ENCODE measurements around the gene DENND6B.

DENND6B gene

GRCh38 chr22:50302041-50302541, 24.7 kb downstream of the DENND6B start:
- DNase-seq, result no peak

DNA sequence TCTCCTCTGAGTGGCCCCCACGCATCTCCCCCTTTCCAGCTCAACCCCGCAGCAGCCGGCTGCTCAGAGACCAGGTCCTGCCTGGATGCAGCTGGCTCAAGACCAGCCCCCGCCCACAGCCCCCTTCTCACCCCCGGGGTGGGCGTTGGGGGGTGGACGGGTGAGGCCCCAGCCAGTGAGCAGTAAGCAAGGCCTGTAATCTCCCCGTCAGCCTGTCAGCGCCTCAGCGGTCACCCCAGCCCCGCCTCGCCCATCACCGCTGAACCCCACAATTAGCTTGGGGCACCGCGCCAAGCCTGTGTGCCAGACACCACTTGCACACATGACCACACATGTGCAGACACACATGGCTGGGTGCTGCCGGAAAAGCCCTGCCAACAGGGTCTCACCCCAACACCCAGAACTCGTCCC, 25.2 kb downstream of the DENND6B start:
- DNase-seq, result no peak

- no peak for DNase-seq
Measured at GRCh38 chr22:50300620-50301257, 26.1 kb downstream of the DENND6B start.

DNA sequence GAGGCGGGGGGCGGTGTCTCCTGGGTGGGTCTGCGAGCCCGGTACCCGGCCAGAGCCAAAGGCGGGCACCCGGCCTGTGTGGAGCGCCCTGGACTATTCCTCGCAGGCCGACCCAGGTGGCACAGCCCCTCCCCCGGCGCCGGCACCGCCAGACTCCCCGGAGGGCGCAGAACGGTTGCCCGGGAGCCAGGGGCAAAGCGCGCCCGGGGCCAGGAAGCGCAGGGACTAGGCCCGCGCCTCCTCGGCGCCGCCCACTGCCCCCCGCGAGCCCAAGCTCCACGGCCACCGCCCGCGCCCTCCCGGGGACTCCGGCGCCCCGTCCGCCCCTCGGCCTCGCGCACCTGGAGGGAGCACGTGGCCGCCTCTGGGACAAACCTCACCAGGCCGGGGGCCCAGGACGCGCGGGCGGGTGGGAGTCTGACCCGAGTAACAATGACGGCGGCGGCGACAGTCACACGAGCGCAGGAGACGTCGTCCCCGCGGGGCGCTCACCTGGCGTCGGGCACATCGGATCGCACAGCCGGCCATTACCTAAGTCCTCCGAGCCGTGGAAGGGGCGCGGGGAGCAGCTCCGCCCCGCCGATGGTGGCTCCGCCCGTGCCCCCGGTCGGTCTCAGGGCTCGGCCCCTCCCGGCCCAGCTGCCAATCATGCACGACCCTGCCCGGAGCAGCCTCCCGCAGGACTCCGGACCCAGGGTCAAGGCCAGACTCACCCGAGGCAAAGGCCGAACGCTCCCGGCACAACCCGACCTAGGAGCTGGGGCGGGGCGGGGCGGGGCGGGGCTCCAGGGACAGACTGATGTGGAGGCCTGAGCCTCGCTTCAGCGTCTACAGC, 26.8 kb downstream of the DENND6B start:
- no peak for DNase-seq

GRCh38 chr22:50298937-50299784, 27.7 kb downstream of the DENND6B start:
- DNase-seq, result no peak

DNA sequence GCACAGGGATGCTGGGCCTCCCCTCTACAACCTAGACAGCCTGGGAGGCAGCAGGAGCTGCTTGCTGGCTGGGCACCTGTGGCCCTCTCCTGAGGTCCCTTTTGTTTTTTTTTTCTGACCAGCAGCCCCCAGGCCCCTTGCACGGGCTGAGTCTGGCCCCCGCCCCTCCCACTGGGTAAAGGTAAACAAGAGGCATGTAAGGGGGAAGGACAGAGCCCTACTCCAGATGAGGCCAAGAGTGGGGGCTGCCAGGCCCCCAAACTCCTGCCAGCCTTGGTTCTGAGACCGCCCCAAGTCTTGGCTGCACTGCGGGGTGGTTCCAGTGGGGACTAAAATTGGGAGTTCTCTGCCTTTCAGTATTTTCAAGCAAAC, 28.6 kb downstream of the DENND6B start:
- DNase-seq, result no peak

GRCh38 chr22:50297510-50298265, 29.1 kb downstream of the DENND6B start:
- DNase-seq, result no peak

GRCh38 chr22:50296658-50297490, 29.9 kb downstream of the DENND6B start:
- no peak for DNase-seq

GRCh38 chr22:50294319-50294656, 32.5 kb downstream of the DENND6B start:
- DNase-seq, result no peak

DNA sequence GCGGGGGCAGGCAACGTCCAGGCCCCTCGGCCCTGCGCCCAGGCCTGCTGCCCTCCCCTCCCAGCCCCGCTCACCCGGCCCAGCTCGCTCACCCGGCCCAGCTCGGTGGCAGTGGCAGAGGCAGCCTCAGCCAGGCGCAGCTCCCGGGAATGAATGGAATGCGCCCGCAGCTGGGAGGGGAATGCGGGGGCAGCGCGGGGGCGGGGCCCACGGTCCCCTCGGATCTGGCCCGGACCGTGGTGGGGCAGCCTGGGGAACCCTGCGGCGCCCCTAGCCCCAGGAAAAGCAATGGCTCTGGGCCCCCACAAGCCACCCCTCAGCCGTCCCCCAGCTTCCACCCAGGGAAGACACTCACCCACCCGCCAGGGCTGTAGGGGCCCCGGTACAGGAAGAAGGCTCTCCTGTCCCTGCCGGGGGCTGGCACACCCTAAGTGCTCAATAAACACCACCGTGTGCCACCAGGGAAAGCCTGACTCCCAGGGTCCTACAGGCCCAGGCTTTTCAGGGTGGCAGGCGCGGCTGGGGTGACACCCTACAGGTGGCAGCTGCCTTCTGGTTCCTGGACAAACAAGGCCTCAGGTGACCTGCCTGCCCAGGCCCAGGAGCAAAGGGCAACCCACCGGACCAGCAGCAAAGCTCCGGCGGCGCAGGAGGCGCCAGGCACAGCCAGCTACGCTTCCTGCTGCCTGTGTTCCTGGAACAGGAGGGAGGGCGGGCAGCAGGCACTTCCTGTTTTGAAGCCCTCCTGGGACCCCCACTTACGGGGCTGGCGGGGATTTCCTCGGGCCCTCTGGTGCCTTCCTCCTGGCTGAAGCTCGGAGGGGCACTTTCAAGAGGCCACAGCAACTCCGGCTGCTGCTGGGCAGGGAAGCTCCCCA, 33.1 kb downstream of the DENND6B start:
- DNase-seq, result no peak

DNA sequence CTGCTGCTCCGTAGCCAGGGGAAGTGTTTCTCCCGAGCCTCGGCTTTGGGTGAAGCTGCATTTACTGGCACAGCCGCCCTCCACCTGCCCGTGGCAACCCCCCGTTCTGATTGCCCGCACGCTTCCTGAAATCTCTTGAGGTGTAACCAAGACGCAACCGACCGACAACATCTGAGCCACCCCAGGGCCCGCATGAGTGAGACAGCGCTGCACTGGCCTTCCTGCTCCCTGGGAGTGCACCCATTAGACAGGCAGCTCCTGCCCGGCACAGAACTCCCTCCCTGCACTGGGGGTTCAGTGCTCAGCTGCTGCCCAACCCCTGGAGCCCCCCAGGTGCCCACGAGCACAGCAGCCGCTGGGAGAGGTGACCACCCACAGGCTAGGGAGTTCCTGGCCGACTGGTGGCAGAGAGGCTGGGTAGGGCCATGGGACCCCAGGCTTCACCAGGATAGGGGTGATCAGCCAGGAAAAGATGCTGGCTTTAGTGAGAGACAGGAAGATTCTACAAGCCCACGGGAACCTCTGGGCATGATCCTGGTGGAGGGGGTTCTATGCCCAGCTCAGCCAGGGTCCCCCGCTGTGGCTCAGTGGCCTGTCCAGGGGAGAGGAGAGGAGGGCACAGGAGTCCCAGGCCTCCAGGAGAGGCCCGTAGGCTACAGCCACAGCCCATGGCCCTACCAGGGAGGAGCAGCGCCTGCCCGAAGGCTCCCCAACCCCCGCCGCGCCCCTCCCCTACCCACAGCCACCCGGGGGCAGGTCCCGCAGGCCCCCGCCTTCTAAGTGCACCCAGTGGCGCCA, 34.0 kb downstream of the DENND6B start:
- DNase-seq, result no peak

DNA sequence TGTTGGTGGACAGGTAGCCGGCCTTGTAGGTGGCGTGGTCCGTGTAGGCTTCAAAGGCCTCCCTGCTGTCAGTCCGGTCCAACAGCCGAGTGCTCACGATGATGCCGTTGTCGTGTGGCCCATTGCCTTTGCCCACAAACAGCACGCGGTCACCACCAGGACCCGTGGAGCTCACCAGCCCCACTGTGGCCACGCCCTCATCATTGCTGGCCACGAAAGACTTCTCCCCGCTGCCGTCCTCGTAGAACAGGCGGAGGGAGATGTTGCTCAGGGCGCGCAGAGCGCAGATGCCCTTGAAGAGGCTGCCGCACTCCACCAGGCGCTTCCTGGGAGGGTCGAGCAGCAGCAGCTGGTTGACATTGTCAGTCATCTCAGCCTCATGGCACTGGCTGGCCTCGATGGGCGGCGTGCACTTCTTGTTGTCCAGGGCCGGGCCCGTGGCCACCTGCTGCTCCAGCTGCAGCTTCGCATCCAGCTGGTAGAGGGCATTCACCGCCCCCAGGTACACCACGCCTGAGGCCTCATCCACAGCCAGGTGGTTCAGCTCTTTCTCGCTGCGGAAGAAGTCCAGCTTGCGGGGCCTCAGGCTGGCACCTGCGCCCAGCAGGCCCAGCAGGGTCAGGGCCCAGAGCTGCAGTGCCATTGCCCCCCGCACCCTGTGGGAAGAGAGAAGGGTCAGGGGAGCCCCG, 36.7 kb downstream of the DENND6B start:
- DNase-seq, result no peak

- no peak for DNase-seq
Measured at GRCh38 chr22:50289151-50289941, 37.5 kb downstream of the DENND6B start.

DNA sequence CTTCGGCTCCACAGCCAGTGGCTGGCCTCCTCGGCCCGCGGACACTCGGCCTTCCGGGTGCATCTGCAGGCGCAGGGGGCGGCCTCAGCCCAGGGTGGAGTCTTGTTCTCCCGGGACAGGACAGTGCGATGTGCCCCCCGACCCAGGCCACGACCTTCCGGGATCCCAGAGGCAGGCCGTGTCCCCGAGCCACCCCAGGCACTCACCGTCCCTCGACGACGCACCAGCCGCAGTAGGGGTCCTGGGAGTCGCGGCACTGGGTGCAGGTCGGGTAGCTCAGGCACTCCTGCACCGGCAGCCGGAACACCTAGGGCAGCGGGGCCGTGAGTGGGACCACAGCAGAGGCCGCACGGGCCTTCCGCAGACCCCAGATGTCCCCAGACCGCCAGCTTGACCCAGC, 39.1 kb downstream of the DENND6B start:
- DNase-seq, result no peak

GRCh38 chr22:50286701-50287318, 40.0 kb downstream of the DENND6B start:
- no peak for DNase-seq

- no peak for DNase-seq
Measured at GRCh38 chr22:50286275-50286674, 40.5 kb downstream of the DENND6B start.

DNA sequence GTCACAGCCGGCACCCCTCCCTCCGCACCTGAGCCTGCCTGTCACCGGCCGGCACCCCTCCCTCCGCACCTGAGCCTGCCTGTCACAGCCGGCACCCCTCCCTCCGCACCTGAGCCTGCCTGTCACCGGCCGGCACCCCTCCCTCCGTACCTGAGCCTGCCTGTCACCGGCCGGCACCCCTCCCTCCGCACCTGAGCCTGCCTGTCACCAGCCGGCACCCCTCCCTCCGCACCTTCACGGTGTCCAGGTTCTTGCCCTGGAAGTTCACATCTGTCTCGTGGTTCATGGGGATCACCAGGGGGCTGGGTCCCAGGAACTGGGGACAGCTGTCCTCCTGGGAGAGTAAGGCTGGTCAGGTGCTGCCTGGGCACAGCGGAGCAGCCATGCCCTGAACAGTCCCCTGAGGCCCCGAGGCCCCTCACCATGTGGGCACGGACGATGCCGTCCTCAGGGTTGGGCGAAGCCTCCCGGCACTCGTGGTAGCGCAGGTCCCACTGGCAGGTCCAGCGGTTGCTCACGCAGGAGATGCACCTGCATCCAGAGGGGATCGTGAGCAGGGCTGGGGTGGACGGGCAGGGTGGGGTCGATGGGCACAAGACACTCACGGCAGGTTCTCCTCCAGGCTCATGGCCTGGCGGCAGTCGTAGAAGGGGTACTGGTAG, 41.1 kb downstream of the DENND6B start:
- no peak for DNase-seq

Measured in NCI-H1417 treated with DMSO at 0.1 percent for 48 hours (cell line).